NOMO-1 treated with DMSO at 0.1 percent for 48 hours (cell line): ENCODE measurements around the gene TACC3.

Experiments used
- DNase-seq: peaks from one replicate; lab custom pipeline; 2025; ENCODE audit not compliant: unreplicated experiment; lab: John Stamatoyannopoulos, UW

The TACC3 gene

DNA sequence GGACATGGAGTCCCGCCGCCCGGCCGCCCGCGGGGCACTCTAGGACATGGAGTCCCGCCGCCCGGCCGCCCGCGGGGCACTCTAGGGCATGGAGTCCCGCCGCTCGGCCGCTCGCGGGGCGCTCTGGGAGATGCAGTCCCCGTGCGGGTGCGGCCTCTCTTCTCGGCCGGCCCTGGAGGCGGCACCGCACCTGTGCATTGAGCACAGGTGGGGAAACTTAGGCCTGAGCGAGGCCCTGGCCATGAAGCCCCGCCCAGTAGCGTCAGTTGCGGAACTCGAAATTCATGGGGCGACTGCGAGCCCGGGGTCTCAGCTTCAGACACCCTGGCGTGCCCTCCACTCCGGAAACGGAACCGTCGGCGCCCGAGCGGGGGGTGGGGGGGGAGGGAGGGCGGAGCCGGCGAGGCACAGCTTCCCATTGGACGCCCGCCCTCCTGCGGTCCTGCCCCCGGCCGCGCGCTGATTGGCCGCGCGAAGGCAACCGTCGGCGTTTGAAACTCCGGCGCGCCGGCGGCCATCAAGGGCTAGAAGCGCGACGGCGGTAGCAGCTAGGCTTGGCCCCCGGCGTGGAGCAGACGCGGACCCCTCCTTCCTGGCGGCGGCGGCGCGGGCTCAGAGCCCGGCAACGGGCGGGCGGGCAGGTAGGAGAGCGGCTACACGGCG is at the start of gene TACC3, which contains the start of gene TMEM129:
TSS of gene TACC3 (plus strand) at position 519 of the 663 bp plus-strand sequence. CDS start 1,901 bp downstream, outside the sequence.
TSS of gene TMEM129 (minus strand) at position 321 of the 663 bp plus-strand sequence. CDS start 486 bp downstream, outside the sequence.
- peak; percentile 93 for DNase-seq

DNA sequence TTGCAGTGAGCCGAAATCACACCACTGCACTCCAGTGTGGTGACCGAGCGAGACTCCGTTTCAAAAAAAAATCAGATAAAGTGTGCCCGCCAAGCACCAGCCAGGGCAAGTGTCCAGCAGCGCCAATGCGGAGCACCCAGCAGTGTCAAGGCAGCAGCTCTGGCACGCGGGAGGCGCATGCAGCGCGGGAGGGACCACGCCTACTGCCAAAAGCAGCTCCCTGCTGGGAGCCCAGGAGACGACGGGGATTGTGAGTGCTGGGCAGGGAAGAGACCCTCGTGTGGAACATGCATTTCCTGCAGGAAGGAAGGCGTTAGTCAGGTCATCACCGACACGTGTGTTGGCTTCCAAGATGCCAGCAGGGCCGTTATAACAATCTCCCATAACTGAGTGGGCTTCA is 47.6 kb upstream of the TACC3 start:
- no peak for DNase-seq

- DNase-seq = no peak
Measured at GRCh38 chr4:1674682-1675081, 46.6 kb upstream of the TACC3 start.

DNA sequence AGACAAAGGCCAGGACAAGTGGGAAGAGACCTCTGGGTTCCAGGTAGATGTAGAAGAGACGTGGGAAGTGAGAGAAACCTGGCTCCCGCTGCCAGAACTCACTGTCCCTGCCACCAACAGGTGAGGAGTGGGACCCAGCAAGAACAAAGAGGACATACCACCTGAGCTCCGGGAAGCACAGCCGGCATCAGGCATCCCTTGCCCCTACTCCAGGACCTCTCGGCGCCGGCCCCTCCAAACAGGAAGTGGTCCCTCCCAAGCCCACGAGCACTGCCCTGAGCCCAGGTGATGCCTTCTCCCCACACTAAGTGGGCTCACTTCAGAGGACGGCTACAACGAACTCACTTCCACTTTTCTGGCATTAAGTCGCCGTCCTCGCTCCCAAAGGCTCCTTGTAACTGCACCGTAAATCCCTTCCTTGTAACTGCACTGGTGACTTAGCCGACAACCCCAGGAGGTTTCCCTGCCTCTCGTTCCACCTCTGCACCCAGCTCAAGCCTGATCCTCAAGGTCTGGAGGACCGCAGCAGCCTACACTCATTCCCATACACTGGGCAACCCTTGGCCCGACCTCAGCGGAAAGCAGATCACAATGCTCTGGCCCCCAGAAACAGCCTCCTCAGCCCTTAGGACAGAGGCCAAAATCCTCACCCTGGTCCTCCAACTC is 46.1 kb upstream of the TACC3 start:
- no peak for DNase-seq

DNA sequence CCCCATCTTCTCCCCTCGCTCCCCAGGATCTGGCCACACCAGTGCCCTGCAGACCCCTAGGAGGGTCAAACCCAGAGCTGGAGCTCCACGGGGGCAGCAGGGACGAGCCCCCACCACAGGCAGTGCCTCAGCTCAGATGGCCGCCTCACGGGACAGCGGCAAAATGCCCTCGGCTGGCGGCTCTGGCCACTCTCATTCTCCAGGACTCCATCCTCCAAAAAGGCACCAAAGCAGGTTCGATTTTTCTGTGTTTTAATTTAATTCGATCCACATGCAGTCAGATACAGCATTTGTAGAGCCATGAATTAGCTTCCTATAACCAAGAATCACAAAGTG is 45.6 kb upstream of the TACC3 start:
- DNase-seq = no peak

DNA sequence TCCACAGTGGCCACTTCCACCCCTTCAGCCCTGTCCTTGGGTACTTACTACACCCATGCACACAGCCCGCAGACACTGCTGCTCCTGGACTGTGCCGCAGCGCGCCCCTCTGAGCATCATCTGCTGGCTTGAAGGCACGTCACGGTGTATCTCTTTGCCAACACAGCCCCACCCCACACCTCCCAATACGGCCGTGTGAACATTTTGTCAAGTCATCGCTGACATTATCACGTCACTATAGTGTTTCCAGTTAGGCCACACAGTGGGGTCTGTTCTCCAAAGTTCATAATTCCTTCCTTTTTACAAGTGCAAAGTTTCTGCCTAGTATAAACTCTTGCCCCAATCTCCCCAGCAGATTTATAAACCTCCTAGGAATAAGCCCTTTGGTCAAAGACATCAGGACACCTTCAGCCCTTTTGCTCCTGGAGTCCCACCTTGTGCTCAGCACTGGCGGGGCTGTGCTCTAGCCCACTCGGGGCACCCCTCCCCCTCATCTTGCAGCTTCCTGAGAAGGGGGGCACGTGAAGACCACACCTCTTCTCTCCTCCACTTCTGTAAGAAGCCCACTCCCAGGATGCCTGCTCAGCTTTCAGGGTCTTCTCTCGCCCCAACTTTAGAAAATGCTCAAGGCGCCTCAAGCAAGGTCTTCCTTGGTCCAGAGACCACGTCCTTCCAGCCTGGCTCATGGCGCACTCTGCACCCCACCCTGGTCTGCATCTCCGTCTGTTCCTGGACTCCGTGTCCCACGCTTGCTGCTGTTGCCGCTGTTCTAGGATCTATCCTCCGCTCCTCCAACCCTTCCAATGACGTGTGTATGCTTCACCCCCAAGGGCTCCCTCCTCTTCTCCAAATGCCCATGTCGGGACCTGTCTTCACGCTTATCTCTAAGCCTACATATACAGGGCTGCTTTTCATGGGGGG is 44.5 kb upstream of the TACC3 start:
- DNase-seq = no peak

GRCh38 chr4:1678244-1678643 is 43.1 kb upstream of the TACC3 start:
- DNase-seq = no peak

- DNase-seq = no peak
Measured at GRCh38 chr4:1682860-1683259, 38.5 kb upstream of the TACC3 start.

DNA sequence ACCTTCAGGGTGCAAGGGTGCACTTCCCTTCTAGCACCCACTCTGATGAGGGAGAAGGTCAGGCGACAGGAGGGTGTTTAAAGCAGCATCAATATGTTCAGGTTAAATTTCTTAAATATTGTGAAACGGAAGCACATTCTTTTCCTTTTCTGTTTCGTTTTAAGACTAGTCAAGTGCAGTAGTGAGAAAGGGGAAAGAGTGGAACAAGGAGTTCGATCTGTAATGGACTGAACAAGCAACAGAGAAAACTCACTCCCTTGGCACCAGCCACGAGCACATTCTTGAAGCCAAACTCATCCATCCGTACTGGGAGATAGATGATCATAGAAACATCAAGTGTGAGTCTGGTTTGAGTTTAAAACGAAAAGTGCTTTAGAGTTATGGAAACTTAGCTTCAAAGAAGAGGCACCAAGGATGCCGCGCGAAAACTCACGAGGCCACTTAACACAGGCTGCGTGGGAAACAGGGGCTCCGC is 38.0 kb upstream of the TACC3 start:
- DNase-seq = peak; percentile 37

- peak; percentile 76 for DNase-seq
Measured at GRCh38 chr4:1683736-1684505, 37.4 kb upstream of the TACC3 start, which contains the start of gene FAM53A. FAM53A (minus strand) TSS chr4:1684313; CDS start chr4:1668741, 15,572 bp downstream.

- DNase-seq = no peak
Measured at GRCh38 chr4:1684506-1685234, 36.7 kb upstream of the TACC3 start.

DNA sequence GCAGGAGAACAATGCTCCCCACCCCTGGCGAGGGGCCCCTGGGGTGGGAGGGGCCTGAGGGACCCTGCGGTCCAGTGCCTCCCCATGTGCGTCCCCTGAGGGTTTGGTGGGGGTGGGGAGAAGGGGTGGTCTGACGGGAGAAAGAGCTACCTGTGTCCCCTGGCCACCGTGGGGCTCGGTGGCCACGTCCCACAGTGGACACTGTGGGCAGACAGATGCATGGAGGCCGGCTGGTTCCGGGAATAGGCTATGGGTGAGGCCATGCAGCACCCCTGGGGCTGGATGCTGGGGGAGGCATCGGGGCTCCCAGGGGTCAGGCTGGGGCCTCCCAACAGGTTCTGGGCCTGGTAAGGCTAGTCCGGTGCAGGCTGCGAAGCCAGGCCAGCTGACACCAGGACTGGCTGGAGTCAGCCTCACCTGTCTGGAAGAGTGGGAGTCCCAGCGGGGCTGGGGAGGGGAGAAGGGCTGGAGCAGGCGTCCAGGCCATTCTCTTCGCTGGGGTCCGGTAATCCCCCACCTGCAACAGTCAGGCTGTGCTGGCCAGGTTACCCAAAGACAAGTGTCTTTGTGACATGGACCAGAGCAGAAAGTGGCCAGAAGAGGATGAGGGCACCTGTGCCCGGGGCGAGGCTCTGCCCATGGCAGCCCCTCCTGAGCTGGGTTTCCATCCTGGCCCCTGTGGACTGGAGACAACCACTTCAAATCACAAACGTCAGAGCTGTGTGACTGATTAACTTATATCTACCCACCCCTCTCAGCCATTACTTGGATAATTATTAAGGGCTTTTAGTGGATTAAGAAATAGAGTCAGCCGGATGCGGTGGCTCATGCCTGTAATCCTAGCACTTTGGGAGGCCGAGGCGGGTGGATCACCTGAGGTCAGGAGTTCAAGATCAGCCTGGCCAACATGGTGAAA is 35.8 kb upstream of the TACC3 start:
- DNase-seq = no peak

- no peak for DNase-seq
Measured at GRCh38 chr4:1686440-1687036, 34.8 kb upstream of the TACC3 start.

GRCh38 chr4:1690698-1691097 is 30.6 kb upstream of the TACC3 start:
- no peak for DNase-seq

DNA sequence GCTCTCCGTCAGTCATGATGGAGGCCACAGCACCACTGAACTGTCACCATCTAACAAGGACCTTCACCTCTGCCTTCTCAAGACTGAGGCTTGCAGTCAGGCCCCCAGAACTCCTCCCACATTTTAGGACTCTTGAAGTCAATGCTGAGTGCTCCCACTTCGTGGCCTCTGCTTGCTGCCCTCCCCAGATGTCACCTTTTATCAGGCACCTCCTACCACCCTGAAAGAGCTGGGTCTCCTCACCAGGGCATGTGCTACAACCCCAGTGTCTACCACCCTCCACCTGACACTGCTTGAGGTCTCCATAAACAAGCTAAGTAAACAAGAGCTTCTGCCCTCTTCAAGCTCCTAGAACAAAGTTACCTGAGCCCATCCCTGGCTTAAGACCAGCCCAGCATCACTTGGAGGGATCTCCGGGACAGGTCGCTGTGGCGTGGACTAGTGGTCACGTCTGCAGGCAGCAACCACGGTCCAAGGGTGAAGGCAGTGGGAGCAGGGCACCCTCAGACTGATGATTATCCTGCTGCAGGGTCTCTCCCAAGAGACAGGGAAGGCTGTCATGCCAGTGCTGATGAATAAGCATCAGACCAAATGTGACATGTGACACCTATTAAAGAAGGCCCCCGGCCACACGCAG is 29.5 kb upstream of the TACC3 start:
- DNase-seq = no peak

- peak; percentile 79 for DNase-seq
Measured at GRCh38 chr4:1693131-1693896, 28.0 kb upstream of the TACC3 start.

DNA sequence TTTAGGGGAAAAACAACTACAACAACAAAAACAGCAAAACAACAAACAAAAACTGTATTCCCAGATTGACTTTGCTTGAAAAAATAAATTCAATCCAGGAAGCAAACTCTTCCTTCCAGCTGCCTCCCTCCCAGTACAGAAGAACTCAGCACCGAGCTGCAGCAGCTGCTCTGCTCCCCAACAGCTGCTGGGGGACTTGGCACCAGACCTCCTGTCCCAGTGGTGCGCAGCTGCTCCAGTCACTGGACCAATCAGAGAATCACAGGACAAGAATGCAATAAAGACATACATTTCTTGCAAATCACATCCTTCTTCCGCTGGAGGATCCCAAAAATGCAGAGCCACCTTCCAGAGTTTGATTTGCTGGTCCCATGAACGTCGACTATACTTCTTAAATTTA is 25.4 kb upstream of the TACC3 start:
- DNase-seq = no peak
